Stimulated activated CD4-positive, alpha-beta T cell treated with anti-CD3 and anti-CD28 coated beads, TNF-alpha, amount 100 ng/mL, for 1 hour (primary cell): ENCODE measurements around the gene LDB1.

Experiments
- DNase-seq, 3 donors: peaks; one replicate each; pipeline ENCODE4 v3.0.0-alpha.2; 2020; ENCODE audit warnings: low read depth in 3 of 3, low spot score in 1 of 3

The LDB1 gene

GRCh38 chr10:102064868-102065560 lies 55.2 kb downstream of the LDB1 start, which contains the start of gene HPS6:
Gene HPS6, plus strand, starts transcription at chr10:102065349. Its CDS starts 126 bp downstream, at chr10:102065475.
- peak; percentile 70 to 86 (median 73) for DNase-seq

GRCh38 chr10:102064503-102064867 lies 55.7 kb downstream of the LDB1 start:
- no peak for DNase-seq

GRCh38 chr10:102059987-102060386 lies 60.2 kb downstream of the LDB1 start:
- no peak for DNase-seq
